ENCODE data around the gene METTL2B.
"Not testable (repeated sequence)": the region's sequence is repeated elsewhere in the genome, so short reads cannot be mapped to it uniquely, and the experiment has no call there.

- TF ChIP-seq CTCF (conservative IDR thresholded peaks at IDR 0.05; ENCODE audit: low read length); EZH2phosphoT487 (IDR thresholded peaks at IDR 0.05; ENCODE audit: borderline replicate concordance, low read depth, low read length): not testable (repeated sequence)
Measured at GRCh38 chr7:128488134-128488533, 11.6 kb downstream of the METTL2B start.
